Ishikawa (cell line): Measurements from ENCODE around the gene PTGFRN.

Experiments used
- EP300 ChIP-seq: IDR thresholded peaks from 2 replicates; pipeline ENCODE4 v1.6.1; 2012; ENCODE audit warnings: borderline replicate concordance
- NFIC ChIP-seq: IDR thresholded peaks from 2 replicates; pipeline ENCODE4 v1.6.1; 2012
- RAD21 ChIP-seq: IDR thresholded peaks from 2 replicates; pipeline ENCODE4 v1.6.1; 2012; ENCODE audit warnings: low read depth
- TAF1 ChIP-seq: IDR thresholded peaks from 2 replicates; pipeline ENCODE4 v1.6.1; 2012; ENCODE audit warnings: low read depth, mild to moderate bottlenecking
- TF ChIP-seq, protein P1 (sequence below): IDR thresholded peaks from 2 replicates; pipeline ENCODE4 v1.6.1; 2012

DNA sequence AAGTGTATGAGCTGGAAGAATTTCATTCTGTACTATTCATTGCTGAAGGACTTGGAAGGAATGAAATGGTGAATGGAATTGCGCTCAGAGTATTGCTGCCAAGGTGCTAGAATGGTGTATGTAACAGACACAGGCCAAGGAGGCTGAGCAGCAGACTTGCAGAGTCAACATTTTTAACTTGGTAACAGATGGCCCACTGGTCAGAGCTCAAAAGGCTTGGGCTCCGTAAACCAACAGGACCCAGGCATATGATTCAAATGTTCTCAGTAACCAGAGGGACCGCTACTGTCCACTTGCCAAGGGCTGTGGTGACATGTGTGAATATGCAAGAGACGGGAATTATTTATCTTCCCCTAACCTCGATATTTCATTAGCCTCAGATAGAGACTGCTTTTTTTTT, 28.8 kb upstream of the PTGFRN start:
- TF ChIP-seq TAF1 (no peak), EP300 (no peak), RAD21 (no peak), NFIC (no peak)
- TF ChIP-seq, protein P1, sequence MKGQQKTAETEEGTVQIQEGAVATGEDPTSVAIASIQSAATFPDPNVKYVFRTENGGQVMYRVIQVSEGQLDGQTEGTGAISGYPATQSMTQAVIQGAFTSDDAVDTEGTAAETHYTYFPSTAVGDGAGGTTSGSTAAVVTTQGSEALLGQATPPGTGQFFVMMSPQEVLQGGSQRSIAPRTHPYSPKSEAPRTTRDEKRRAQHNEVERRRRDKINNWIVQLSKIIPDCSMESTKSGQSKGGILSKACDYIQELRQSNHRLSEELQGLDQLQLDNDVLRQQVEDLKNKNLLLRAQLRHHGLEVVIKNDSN, result no peak
